Astrocyte (in vitro differentiated cells and primary cell): ENCODE results near the gene GNPTG. TPM values are rescaled to one million over a fixed set of nuclear protein-coding genes. Genes with fewer than 3 reads are reported as not detected.

Experiments used
- DNase-seq: peaks from one replicate; pipeline ENCODE4 v3.0.0-alpha.2; 2010; ENCODE audit warnings: low read depth
- FAIRE-seq: peaks from 2 replicates; lab custom pipeline; 2011; peaks lifted over from hg19 to GRCh38; lab: Jason Lieb, UNC
- H2AFZ ChIP-seq: 2 replicates; pipeline ENCODE4 v1.6.0; 2012; ENCODE audit warnings: low read depth, low read length, inconsistent platforms
- H3K27ac ChIP-seq: 2 replicates; pipeline ENCODE4 v1.5.1; 2011; ENCODE audit warnings: low read depth, low read length, inconsistent platforms
- H3K27me3 ChIP-seq: 2 replicates; pipeline ENCODE4 v1.6.0; 2011; ENCODE audit warnings: low read length, inconsistent platforms; ENCODE audit not compliant: insufficient read depth
- H3K36me3 ChIP-seq: 2 replicates; pipeline ENCODE4 v1.5.1; 2011; ENCODE audit warnings: low read length, inconsistent platforms; ENCODE audit not compliant: insufficient read depth
- H3K4me1 ChIP-seq: 2 replicates; pipeline ENCODE4 v1.5.1; 2011; ENCODE audit warnings: low read length, inconsistent platforms; ENCODE audit not compliant: insufficient read depth
- H3K4me2 ChIP-seq: 2 replicates; pipeline ENCODE4 v1.6.0; 2012; ENCODE audit warnings: low read length, inconsistent platforms
- H3K4me3 ChIP-seq: 2 replicates; pipeline ENCODE4 v1.5.1; 2011; ENCODE audit warnings: low read depth, mild to moderate bottlenecking, low read length, inconsistent platforms; ENCODE audit not compliant: insufficient read depth
- H3K79me2 ChIP-seq: 2 replicates; pipeline ENCODE4 v1.6.0; 2012; ENCODE audit warnings: mild to moderate bottlenecking, low read length, inconsistent platforms; ENCODE audit not compliant: insufficient read depth
- H3K9ac ChIP-seq: 2 replicates; pipeline ENCODE4 v1.6.0; 2012; ENCODE audit warnings: mild to moderate bottlenecking, low read length, inconsistent platforms
- H3K9me3 ChIP-seq: 2 replicates; pipeline ENCODE4 v1.5.1; 2012; ENCODE audit warnings: low read depth, mild to moderate bottlenecking, low read length, inconsistent platforms; ENCODE audit not compliant: insufficient read depth
- H4K20me1 ChIP-seq: 2 replicates; pipeline ENCODE4 v1.6.0; 2012; ENCODE audit warnings: low read length, inconsistent platforms; ENCODE audit not compliant: insufficient read depth
- H3K27ac Mint-ChIP-seq: one replicate; pipeline ENCODE4 v1.8.0; 2021; ENCODE audit warnings: mild to moderate bottlenecking, mixed read lengths; ENCODE audit not compliant: unreplicated experiment
- H3K27me3 Mint-ChIP-seq: one replicate; pipeline ENCODE4 v1.8.0; 2021; ENCODE audit warnings: low read depth, mixed read lengths; ENCODE audit not compliant: unreplicated experiment
- H3K36me3 Mint-ChIP-seq: one replicate; pipeline ENCODE4 v1.8.0; 2021; ENCODE audit warnings: low read depth, mixed read lengths; ENCODE audit not compliant: unreplicated experiment
- H3K4me1 Mint-ChIP-seq: one replicate; pipeline ENCODE4 v1.8.0; 2021; ENCODE audit warnings: low read depth, mixed read lengths; ENCODE audit not compliant: unreplicated experiment
- H3K4me3 Mint-ChIP-seq: one replicate; pipeline ENCODE4 v1.8.0; 2021; ENCODE audit warnings: mild to moderate bottlenecking, moderate library complexity, mixed read lengths; ENCODE audit not compliant: unreplicated experiment
- H3K9me3 Mint-ChIP-seq: one replicate; pipeline ENCODE4 v1.8.0; 2021; ENCODE audit warnings: mild to moderate bottlenecking, mixed read lengths; ENCODE audit not compliant: unreplicated experiment
- EZH2 ChIP-seq: IDR thresholded peaks from 2 replicates; pipeline ENCODE4 v1.6.1; 2012; ENCODE audit warnings: mild to moderate bottlenecking, low read length, inconsistent platforms; ENCODE audit not compliant: insufficient read depth
- total RNA-seq: library from RNA; stranded (reverse); gene quantifications from 2 replicates; pipeline ENCODE4 v1.2.1, GENCODE V29; 2021
- TF ChIP-seq, protein P1 (sequence below): IDR thresholded peaks from 2 replicates; pipeline ENCODE4 v1.5.1; 2011; ENCODE audit warnings: low read depth, mild to moderate bottlenecking, inconsistent platforms, low read length, moderate library complexity; ENCODE audit not compliant: insufficient read depth

GNPTG gene
- total RNA-seq, 1 donor from 2014 or later, result 45.5 TPM

DNA sequence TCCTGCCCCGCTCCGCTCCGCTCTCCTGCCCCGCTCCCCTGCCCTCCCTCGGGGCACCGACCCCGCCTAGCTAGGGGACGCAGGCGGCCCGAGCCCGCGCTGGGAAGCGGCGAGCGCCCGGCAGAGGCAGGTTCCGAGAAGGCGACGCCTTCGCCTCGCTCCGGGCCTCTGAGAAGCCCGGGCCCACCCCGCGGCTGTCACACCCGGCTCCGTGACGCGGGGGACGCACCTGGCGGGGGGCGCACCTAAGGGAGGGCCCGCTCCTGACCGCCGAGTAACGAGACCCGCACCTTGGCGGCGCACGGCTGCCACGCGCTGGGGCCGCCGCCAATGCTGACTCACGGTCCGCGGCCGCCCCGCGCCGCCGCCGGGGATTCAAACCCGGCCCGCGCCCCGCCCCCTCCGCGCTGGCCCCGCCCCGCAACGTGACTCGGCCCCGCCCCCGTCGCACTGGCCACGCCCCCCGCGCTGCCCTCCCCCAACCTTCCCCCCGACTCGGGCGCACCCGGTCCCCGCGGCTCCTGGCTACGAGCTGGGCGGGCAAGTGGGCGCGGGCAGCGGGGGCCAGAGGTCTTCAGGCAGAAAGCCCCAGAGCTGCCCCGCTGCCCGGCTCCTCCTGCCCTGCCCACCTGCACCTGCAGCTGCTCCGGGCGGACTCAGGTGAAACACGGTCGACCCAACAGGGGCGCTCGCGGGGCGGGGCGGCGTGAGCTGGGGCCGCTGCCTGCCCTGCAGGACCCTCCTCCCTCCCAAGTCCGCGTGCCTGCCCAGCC lies 27.8 kb downstream of the GNPTG start:
- peak overlapping the region; percentile 61 for H3K27ac ChIP-seq
- no peaks in the 10 kb centered on the region for H3K27me3 ChIP-seq
- H3K9me3 Mint-ChIP-seq, result no peaks in the 10 kb centered on the region
- H4K20me1 ChIP-seq, result peaks cover 22% of the 10 kb centered on the region
- no peak overlapping the region for H3K27ac Mint-ChIP-seq
- peaks cover 5% of the 10 kb centered on the region for H3K79me2 ChIP-seq
- H3K4me1 ChIP-seq, result peaks cover 11% of the 10 kb centered on the region
- peaks cover 5% of the 10 kb centered on the region for H3K36me3 Mint-ChIP-seq
- H3K4me2 ChIP-seq, result peak overlapping the region; percentile 92
- DNase-seq (peak; percentile 10), FAIRE-seq (no peak)
- peaks cover 2% of the 10 kb centered on the region for H3K4me1 Mint-ChIP-seq
- H2AFZ ChIP-seq, result peak overlapping the region; percentile 52
- TF ChIP-seq, protein P1, sequence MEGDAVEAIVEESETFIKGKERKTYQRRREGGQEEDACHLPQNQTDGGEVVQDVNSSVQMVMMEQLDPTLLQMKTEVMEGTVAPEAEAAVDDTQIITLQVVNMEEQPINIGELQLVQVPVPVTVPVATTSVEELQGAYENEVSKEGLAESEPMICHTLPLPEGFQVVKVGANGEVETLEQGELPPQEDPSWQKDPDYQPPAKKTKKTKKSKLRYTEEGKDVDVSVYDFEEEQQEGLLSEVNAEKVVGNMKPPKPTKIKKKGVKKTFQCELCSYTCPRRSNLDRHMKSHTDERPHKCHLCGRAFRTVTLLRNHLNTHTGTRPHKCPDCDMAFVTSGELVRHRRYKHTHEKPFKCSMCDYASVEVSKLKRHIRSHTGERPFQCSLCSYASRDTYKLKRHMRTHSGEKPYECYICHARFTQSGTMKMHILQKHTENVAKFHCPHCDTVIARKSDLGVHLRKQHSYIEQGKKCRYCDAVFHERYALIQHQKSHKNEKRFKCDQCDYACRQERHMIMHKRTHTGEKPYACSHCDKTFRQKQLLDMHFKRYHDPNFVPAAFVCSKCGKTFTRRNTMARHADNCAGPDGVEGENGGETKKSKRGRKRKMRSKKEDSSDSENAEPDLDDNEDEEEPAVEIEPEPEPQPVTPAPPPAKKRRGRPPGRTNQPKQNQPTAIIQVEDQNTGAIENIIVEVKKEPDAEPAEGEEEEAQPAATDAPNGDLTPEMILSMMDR, result no peak
- TF ChIP-seq EZH2, result no peak
- H3K9ac ChIP-seq, result peak overlapping the region; percentile 87
- no peaks in the 10 kb centered on the region for H3K36me3 ChIP-seq
- H3K4me3 Mint-ChIP-seq, result peak overlapping the region; percentile 79
- H3K4me3 ChIP-seq, result peak overlapping the region; percentile 60
- peaks cover 3% of the 10 kb centered on the region for H3K27me3 Mint-ChIP-seq
- H3K9me3 ChIP-seq, result no peaks in the 10 kb centered on the region

DNA sequence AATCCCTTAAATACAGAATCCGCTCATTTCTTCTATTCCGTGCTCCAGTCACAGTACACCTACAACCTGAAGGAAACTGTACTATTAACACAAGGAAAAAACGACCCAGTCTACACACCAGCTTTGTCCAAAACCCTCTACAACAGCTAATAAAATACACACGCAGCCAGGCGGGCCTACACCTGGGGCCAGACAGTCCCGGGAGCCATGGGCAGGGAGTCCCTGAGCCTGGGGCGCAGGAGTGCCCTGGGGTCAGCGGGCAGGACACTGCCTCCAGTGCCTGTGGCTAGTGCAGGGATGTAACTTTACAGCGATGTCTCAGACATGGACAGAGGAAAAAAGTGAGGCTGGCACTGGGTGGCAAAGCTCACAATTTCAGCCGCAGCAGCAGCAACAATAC lies 28.5 kb downstream of the GNPTG start:
- Mint-ChIP-seq H3K27ac (no peak overlapping the region), H3K36me3 (peaks cover 6% of the 10 kb centered on the region), H3K4me3 (peak overlapping the region; percentile 79), H3K27me3 (peaks cover 3% of the 10 kb centered on the region), H3K9me3 (no peaks in the 10 kb centered on the region), H3K4me1 (peaks cover 2% of the 10 kb centered on the region)
- Histone ChIP-seq H2AFZ (no peak overlapping the region), H3K79me2 (peaks cover 5% of the 10 kb centered on the region), H3K4me1 (peaks cover 11% of the 10 kb centered on the region), H4K20me1 (peaks cover 22% of the 10 kb centered on the region), H3K9me3 (no peaks in the 10 kb centered on the region), H3K27me3 (no peaks in the 10 kb centered on the region), H3K9ac (no peak overlapping the region), H3K4me3 (no peak overlapping the region), H3K36me3 (no peaks in the 10 kb centered on the region), H3K27ac (no peak overlapping the region), H3K4me2 (peak overlapping the region; percentile 92)
- TF ChIP-seq, protein P1, result no peak
- TF ChIP-seq EZH2, result no peak
- DNase-seq (no peak), FAIRE-seq (no peak)
